Suprapubic skin (tissue), 4 donors: Measurements from ENCODE around the gene KLF4. TPM values are rescaled to one million over a fixed set of nuclear protein-coding genes. Genes with fewer than 3 reads are reported as not detected.

Experiments
- DNase-seq, 2 donors: peaks; one replicate each; pipeline ENCODE4 v3.0.0-alpha.2; 2019; ENCODE audit warnings: low spot score in 2 of 2
- H3K27ac ChIP-seq: fragments of 200-600 bp; sonication (generic); one replicate; pipeline ENCODE4 v1.5.1; 2019
- H3K27me3 ChIP-seq: fragments of 200-600 bp; sonication (generic); one replicate; pipeline ENCODE4 v1.5.1; 2019
- H3K36me3 ChIP-seq: fragments of 200-600 bp; sonication (generic); one replicate; pipeline ENCODE4 v1.5.1; 2019
- H3K4me1 ChIP-seq: fragments of 200-600 bp; sonication (generic); one replicate; pipeline ENCODE4 v1.5.1; 2019
- H3K4me3 ChIP-seq: fragments of 200-600 bp; sonication (generic); one replicate; pipeline ENCODE4 v1.5.1; 2019; ENCODE audit warnings: mild to moderate bottlenecking
- H3K9me3 ChIP-seq: fragments of 200-600 bp; sonication (generic); one replicate; pipeline ENCODE4 v1.5.1; 2019
- CTCF ChIP-seq, 2 donors: fragments of 200-600 bp in 1 of 2; fragments of 450-650 bp in 1 of 2; sonication (generic) in 1 of 2; IDR thresholded peaks; one replicate each; pipeline ENCODE4 v1.5.1; 2016 to 2019; ENCODE audit warnings: antibody characterized with exemption in 2 of 2, mild to moderate bottlenecking in 1 of 2, moderate library complexity in 1 of 2
- EP300 ChIP-seq: sonication (generic); formaldehyde crosslinking; IDR thresholded peaks from one replicate; pipeline ENCODE4 v1.6.1; 2017; ENCODE audit warnings: antibody characterized with exemption
- POLR2A ChIP-seq, 2 donors: fragments of 450-650 bp; IDR thresholded peaks; one replicate each; pipeline ENCODE4 v1.6.1; 2017; ENCODE audit warnings: antibody characterized with exemption in 2 of 2, mild to moderate bottlenecking in 2 of 2, moderate library complexity in 2 of 2
- POLR2AphosphoS5 ChIP-seq, 3 donors: sonication (generic); formaldehyde crosslinking; IDR thresholded peaks; one replicate each; pipeline ENCODE4 v1.6.1; 2017; ENCODE audit warnings: antibody characterized with exemption in 3 of 3
- WGBS: methylation state at CpG from one replicate; pipeline ENCODE4 v1.1.5; 2018; 5-methylcytosine and 5-hydroxymethylcytosine counted together
- total RNA-seq, 4 donors: library from RNA; depleted of rRNA; stranded (reverse); fragments of >200 nt; gene quantifications; one replicate each; pipeline ENCODE4 v1.1.0, GENCODE V29; 2016

KLF4 gene
- total RNA-seq: 1,000 to 10,000 TPM in 1 of 4 donors, 100 to 1,000 TPM in 3; 613 to 1,231 (median 708) TPM

- Histone ChIP-seq H3K36me3 (peaks cover 30% of the 10 kb centered on the region), H3K27me3 (no peaks in the 10 kb centered on the region), H3K27ac (peak within 1 kb of the TSS; percentile 99), H3K9me3 (no peaks in the 10 kb centered on the region), H3K4me3 (peak within 1 kb of the TSS; percentile 85), H3K4me1 (peaks cover 27% of the 10 kb centered on the region)
- peak; percentile 95 to 96 for DNase-seq
- WGBS: under 1% methylated on average over 56 of the region's 101 CpGs
- peak; percentile 11 for TF ChIP-seq EP300
- peak; percentile 54 to 77 for TF ChIP-seq POLR2A (IDR thresholded peaks at IDR 0.05)
- TF ChIP-seq POLR2AphosphoS5 (IDR thresholded peaks at IDR 0.05): peak; percentile 86 to 99 (median 90)
- TF ChIP-seq CTCF (IDR thresholded peaks at IDR 0.05): no peak
These were observed at the start of gene KLF4 for GRCh38 chr9:107489687-107490605. Gene KLF4, minus strand, starts transcription at chr9:107489769. Its CDS starts 597 bp downstream, at chr9:107489172.

- no peak overlapping the region for H3K4me3 ChIP-seq
- H3K27ac ChIP-seq: no peak overlapping the region
- DNase-seq: no peak
- no peaks in the 10 kb centered on the region for H3K36me3 ChIP-seq
- H3K27me3 ChIP-seq: no peaks in the 10 kb centered on the region
- no peaks in the 10 kb centered on the region for H3K9me3 ChIP-seq
- 66% methylated on average over 3 of the region's 3 CpGs for WGBS
- H3K4me1 ChIP-seq: peaks cover 10% of the 10 kb centered on the region
- TF ChIP-seq EP300: no peak
- no peak for TF ChIP-seq POLR2AphosphoS5 (IDR thresholded peaks at IDR 0.05)
- TF ChIP-seq CTCF (IDR thresholded peaks at IDR 0.05): no peak
- no peak for TF ChIP-seq POLR2A (IDR thresholded peaks at IDR 0.05)
These were observed 46.9 kb upstream of the KLF4 start for GRCh38 chr9:107536462-107536861.

- Histone ChIP-seq H3K9me3 (no peaks in the 10 kb centered on the region), H3K36me3 (no peaks in the 10 kb centered on the region), H3K27me3 (no peaks in the 10 kb centered on the region), H3K27ac (no peak overlapping the region), H3K4me1 (peaks cover 7% of the 10 kb centered on the region), H3K4me3 (no peak overlapping the region)
- 94% methylated on average over 14 of the region's 14 CpGs for WGBS
- DNase-seq: no peak
- TF ChIP-seq POLR2AphosphoS5 (IDR thresholded peaks at IDR 0.05) (no peak), EP300 (no peak), CTCF (IDR thresholded peaks at IDR 0.05) (no peak), POLR2A (IDR thresholded peaks at IDR 0.05) (no peak)
These were observed 45.0 kb upstream of the KLF4 start for GRCh38 chr9:107534510-107535078.

GRCh38 chr9:107530679-107531078 is 41.1 kb upstream of the KLF4 start:
- WGBS: 94% methylated on average over 1 of the region's 1 CpG
- no peaks in the 10 kb centered on the region for H3K36me3 ChIP-seq

More at GRCh38 chr9:107530679-107531078, 41.1 kb upstream of the KLF4 start:
- no peaks in the 10 kb centered on the region for H3K4me1 ChIP-seq
- no peaks in the 10 kb centered on the region for H3K27me3 ChIP-seq
- no peak overlapping the region for H3K27ac ChIP-seq
- TF ChIP-seq CTCF (IDR thresholded peaks at IDR 0.05): no peak
- TF ChIP-seq POLR2A (IDR thresholded peaks at IDR 0.05): no peak
- TF ChIP-seq POLR2AphosphoS5 (IDR thresholded peaks at IDR 0.05): no peak
- no peak for TF ChIP-seq EP300
- DNase-seq: no peak
- H3K9me3 ChIP-seq: no peaks in the 10 kb centered on the region
- no peak overlapping the region for H3K4me3 ChIP-seq
